NCI-H510A (cell line): ENCODE results near the gene GRK4.
A peak's percentile ranks its signal among the peaks of the same experiment; 100 is the strongest.
"Not testable (repeated sequence)": the region's sequence is repeated elsewhere in the genome, so short reads cannot be mapped to it uniquely, and the experiment has no call there.

Experiments
- DNase-seq: peaks from one replicate; lab custom pipeline; 2025; lab: John Stamatoyannopoulos, UW

Gene GRK4

DNA sequence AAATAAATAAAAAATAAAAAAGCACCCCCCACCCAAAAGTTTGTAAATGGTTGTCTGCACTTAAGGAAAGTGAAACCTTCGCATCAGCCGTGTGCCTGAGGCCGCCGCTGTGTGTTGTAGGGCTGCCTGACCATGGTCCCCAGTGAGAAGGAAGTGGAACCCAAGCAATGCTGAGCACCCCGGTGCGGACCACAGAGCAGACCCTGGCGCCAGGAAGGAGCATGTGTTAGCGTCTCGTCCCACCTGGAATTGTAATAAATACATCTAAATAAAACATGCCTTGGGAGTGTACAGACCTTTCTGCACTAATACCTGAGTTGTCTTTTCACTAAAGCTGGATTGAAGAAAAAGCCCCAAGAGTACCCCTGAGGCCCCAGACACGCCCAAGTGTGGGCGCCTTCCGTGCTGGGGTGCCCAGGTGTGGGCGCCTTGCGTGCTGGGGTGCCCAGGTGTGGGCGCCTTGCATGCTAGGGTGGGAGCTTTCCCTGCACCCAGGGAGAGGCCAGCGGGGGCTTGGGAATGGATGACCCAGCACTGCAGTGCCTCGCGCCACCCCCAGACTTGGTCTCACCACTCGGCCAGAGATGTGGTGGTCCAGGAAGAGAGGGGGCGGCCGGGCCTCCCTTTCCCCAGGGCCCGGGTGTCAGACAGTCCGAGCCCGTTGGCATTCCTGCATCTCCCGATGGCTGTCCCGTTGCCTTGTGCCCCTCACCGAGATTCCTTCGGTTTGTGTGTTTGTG is 77.3 kb downstream of the GRK4 start:
- DNase-seq = no peak

GRCh38 chr4:3041192-3042142 is 78.1 kb downstream of the GRK4 start:
- peak; percentile 45 for DNase-seq

GRCh38 chr4:3042226-3042625 is 78.9 kb downstream of the GRK4 start:
- no peak for DNase-seq

GRCh38 chr4:3043282-3044020 is 80.1 kb downstream of the GRK4 start:
- no peak for DNase-seq

GRCh38 chr4:3044870-3045819 is 81.8 kb downstream of the GRK4 start:
- no peak for DNase-seq

DNA sequence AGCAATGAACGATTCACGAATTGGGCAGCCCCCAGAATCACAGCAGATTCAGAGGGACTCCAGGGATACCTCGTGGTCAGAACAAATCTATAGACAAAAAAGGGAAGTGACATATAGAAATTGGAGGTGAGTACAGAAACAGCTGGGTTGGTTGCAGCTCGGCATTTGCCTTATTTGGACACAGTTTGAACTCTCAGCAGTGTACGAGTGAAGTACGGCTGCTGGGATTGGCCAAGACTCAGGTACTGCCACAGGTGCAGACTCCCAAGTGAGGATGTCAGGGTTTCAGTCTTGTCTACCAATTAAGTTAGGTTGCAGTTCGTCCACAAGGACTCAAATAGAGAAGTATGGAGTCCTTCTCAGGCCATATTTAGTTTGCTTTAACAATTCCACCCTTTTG is 82.8 kb downstream of the GRK4 start:
- no peak for DNase-seq

GRCh38 chr4:3046623-3047022 is 83.3 kb downstream of the GRK4 start:
- DNase-seq = no peak

DNA sequence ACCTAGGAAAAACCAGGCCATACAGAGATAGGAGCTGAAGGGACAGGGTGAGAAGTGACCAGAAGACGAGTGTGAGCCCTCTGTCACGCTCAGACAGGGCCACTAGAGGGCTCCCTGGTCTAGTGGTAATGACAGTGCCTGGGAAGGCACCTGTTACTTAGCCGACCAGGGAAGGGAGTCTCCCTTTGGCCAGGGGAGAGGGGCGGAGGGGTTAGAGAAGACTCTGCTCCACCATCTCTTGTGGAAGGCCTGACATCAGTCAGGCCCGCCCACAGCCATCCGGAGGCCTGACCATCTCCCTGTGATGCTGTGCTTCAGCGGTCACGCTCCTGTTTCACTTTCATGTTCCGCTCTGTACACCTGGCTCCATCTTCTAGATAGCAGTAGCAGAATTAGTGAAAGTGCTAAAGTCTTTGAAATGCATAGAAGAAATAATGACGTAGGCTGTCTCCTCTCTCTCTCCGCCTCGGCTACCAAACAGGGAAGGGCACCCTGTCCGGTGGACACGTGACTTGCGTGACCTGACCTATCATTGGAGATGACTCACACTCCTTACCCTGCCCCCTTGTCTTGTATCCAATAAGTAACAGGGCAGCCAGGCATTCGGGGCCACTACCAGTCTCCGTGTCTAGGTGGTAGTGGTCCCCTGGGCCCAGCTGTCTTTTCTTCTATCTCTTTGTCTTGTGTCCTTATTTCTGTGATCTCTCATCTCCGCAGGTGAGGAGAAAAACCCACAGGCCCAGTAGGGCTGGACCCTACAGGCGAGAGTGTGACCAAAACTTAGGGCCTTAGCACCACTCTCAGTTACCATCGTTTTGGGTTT is 84.3 kb downstream of the GRK4 start:
- peak; percentile 41 for DNase-seq

- DNase-seq = not testable (repeated sequence)
Measured at GRCh38 chr4:3051141-3051897, 87.9 kb downstream of the GRK4 start.

DNA sequence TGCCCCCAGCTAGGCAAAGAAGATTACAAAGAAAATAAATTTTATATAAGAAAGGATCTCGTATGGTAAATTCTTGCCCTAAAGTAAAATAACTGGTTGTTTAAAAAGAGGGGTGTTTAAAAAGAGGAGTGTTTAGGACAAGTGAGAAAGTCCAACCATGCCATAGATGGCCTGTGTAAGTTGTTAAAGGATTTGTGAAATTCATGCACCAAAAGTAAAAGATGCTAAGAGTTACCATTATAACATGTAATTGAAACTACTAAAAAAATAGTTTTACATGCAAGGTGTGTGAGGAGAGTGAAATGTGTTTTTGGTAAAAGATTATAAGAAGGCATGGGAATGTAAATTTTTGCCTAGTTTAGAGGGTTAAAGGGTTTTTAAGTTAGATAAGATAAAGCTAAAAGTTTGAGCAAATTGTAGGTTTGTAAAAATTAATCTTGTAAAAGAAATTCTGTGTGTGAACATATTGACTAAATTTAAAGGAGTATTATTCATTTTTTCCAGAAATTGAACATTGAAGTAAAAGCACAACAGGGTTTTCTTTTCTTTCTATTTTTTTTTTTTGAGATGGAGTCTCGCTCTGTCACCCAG is 90.9 kb downstream of the GRK4 start:
- DNase-seq = no peak

GRCh38 chr4:3059943-3060342 is 96.6 kb downstream of the GRK4 start:
- no peak for DNase-seq

- DNase-seq = no peak
Measured at GRCh38 chr4:3060946-3061345, 97.6 kb downstream of the GRK4 start.

- no peak for DNase-seq
Measured at GRCh38 chr4:3062471-3062870, 99.1 kb downstream of the GRK4 start.

DNA sequence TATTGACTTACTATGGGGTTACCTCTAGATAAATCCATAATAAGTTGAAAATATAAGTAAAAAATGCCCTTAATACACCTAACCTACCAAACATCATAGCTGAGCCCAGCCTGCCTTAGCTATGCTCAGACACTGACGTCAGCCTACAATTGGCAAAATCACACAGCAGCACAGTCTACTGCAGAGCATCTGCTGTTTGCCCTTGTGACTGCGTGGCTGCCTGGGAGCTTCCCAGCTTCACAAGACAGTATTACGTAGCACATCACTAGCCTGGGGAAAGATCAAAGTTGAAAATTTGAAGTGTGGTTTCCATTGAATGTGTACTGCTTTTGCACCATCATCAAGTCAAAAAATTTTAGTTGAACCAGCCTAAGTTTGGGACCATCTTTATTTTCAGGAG is 102.2 kb downstream of the GRK4 start:
- DNase-seq = no peak

DNA sequence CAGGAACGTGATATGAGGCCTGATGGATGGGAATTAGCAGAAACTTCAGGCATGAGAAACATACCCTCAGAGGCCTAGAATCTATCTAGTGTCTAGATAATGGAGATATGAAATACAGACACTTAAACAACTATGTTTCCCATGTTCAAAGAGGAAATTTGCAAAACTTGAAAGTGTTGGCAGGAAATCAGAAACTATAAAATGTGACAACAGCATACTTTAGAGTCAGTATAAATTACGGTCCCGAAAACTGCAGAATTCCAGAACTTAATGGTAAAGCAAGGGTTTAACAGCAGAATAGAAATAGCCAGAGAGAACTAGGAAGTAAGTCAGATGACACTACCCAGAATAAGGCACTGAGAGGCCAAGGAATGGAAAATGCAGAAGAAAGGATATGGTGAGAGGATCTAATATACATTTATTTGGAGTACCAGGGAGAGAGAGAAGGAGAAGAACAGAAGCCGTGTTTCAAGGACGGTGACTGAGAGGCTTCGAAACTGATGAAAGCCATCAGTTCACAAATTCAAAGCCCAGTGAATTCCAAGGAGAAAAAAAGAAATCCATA is 103.5 kb downstream of the GRK4 start:
- no peak for DNase-seq

GRCh38 chr4:3067473-3068001 is 104.2 kb downstream of the GRK4 start:
- no peak for DNase-seq

- DNase-seq = no peak
Measured at GRCh38 chr4:3069661-3070199, 106.4 kb downstream of the GRK4 start.
